ENCODE measurements around the gene PLCH2. TPM values are rescaled to one million over a fixed set of nuclear protein-coding genes. Genes with fewer than 3 reads are reported as not detected.

PLCH2 gene
- total RNA-seq, 4 donors from 2014 or later: not detected

GRCh38 chr1:2435746-2436355 lies 40.2 kb upstream of the PLCH2 start:
- TF ChIP-seq POLR2A (IDR thresholded peaks at IDR 0.05) (no peak), CTCF (IDR thresholded peaks at IDR 0.05 in 4 of 5, conservative IDR thresholded peaks at IDR 0.05 in 1 of 5) (no peak)
- no peaks in the 10 kb centered on the region for H3K9me3 ChIP-seq
- H3K4me3 ChIP-seq: no peak overlapping the region
- no peak for DNase-seq
- in situ Hi-C loops (cut with MboI; ENCODE audit: low sequenced_read_pairs in 4 of 4) (no loop called here), intact Hi-C loops (cut with DNase I; ENCODE audit: low total_unique reads) (no loop called here)
- peaks cover 19 to 43% (median 26%) of the 10 kb centered on the region in 3 donors for H3K27me3 ChIP-seq
- H3K27ac ChIP-seq: no peak overlapping the region
- no peaks in the 10 kb centered on the region for H3K36me3 ChIP-seq
- no peaks in the 10 kb centered on the region for H3K4me1 ChIP-seq
- no peak for ATAC-seq

GRCh38 chr1:2436876-2437275 lies 39.2 kb upstream of the PLCH2 start:
- TF ChIP-seq POLR2A (IDR thresholded peaks at IDR 0.05) (no peak), CTCF (IDR thresholded peaks at IDR 0.05 in 4 of 5, conservative IDR thresholded peaks at IDR 0.05 in 1 of 5) (no peak)
- ATAC-seq (no peak), DNase-seq (no peak)
- Histone ChIP-seq H3K36me3 (no peaks in the 10 kb centered on the region), H3K4me3 (no peak overlapping the region), H3K27me3 (peaks cover 22 to 51% (median 35%) of the 10 kb centered on the region in 3 donors), H3K27ac (no peak overlapping the region), H3K4me1 (no peaks in the 10 kb centered on the region), H3K9me3 (no peaks in the 10 kb centered on the region)
- intact Hi-C loops (cut with DNase I; ENCODE audit: low total_unique reads): no loop called here
- in situ Hi-C loops (cut with MboI; ENCODE audit: low sequenced_read_pairs in 4 of 4): no loop called here

GRCh38 chr1:2437617-2438016 lies 38.5 kb upstream of the PLCH2 start:
- no peak for ATAC-seq
- Histone ChIP-seq H3K9me3 (no peaks in the 10 kb centered on the region), H3K4me3 (no peak overlapping the region), H3K27me3 (peaks cover 25 to 51% (median 36%) of the 10 kb centered on the region in 3 donors), H3K4me1 (no peaks in the 10 kb centered on the region), H3K27ac (no peak overlapping the region), H3K36me3 (no peaks in the 10 kb centered on the region)
- TF ChIP-seq CTCF (IDR thresholded peaks at IDR 0.05 in 4 of 5, conservative IDR thresholded peaks at IDR 0.05 in 1 of 5): no peak
- no peak for TF ChIP-seq POLR2A (IDR thresholded peaks at IDR 0.05)
- intact Hi-C loops (cut with DNase I; ENCODE audit: low total_unique reads) (no loop called here), in situ Hi-C loops (cut with MboI; ENCODE audit: low sequenced_read_pairs in 4 of 4) (no loop called here)
- DNase-seq: no peak

GRCh38 chr1:2438038-2438437 lies 38.1 kb upstream of the PLCH2 start:
- DNase-seq: no peak
- no peak for TF ChIP-seq POLR2A (IDR thresholded peaks at IDR 0.05)
- TF ChIP-seq CTCF (IDR thresholded peaks at IDR 0.05 in 4 of 5, conservative IDR thresholded peaks at IDR 0.05 in 1 of 5): no peak
- intact Hi-C loops (cut with DNase I; ENCODE audit: low total_unique reads) (no loop called here), in situ Hi-C loops (cut with MboI; ENCODE audit: low sequenced_read_pairs in 4 of 4) (no loop called here)
- no peaks in the 10 kb centered on the region for H3K4me1 ChIP-seq
- no peak for ATAC-seq
- H3K27ac ChIP-seq: no peak overlapping the region
- H3K36me3 ChIP-seq: no peaks in the 10 kb centered on the region
- peaks cover 30 to 51% (median 36%) of the 10 kb centered on the region in 3 donors for H3K27me3 ChIP-seq
- H3K4me3 ChIP-seq: no peak overlapping the region
- no peaks in the 10 kb centered on the region for H3K9me3 ChIP-seq

- no peak for ATAC-seq
- Histone ChIP-seq H3K4me3 (no peak overlapping the region), H3K27ac (no peak overlapping the region), H3K36me3 (no peaks in the 10 kb centered on the region), H3K4me1 (no peaks in the 10 kb centered on the region), H3K9me3 (no peaks in the 10 kb centered on the region), H3K27me3 (peaks cover 32 to 49% (median 32%) of the 10 kb centered on the region in 3 donors)
- intact Hi-C loops (cut with DNase I; ENCODE audit: low total_unique reads) (no loop called here), in situ Hi-C loops (cut with MboI; ENCODE audit: low sequenced_read_pairs in 4 of 4) (no loop called here)
- no peak for DNase-seq
- TF ChIP-seq POLR2A (IDR thresholded peaks at IDR 0.05): no peak
- no peak for TF ChIP-seq CTCF (IDR thresholded peaks at IDR 0.05 in 4 of 5, conservative IDR thresholded peaks at IDR 0.05 in 1 of 5)
Observed at GRCh38 chr1:2438641-2439040, 37.4 kb upstream of the PLCH2 start.
